T-cell (primary cell): Measurements from ENCODE around the gene TMEM59L. TPM values are rescaled to one million over a fixed set of nuclear protein-coding genes. Genes with fewer than 3 reads are reported as not detected.

Experiments
- ATAC-seq, 4 experiments: fragments of 200-7000 bp in 3 of 4; fragments of 150-1000 bp in 1 of 4; cut with Tn5 transposase; replicated peaks in 1 of 4; 1 replicate in 3 of 4; 2 replicates in 1 of 4; pipeline ENCODE4 v1.10.0; 2021; ENCODE audit warnings: moderate library complexity in 3 of 4, mild to moderate bottlenecking in 2 of 4, moderate number of reproducible peaks in 1 of 4
- CTCF ChIA-PET, 2 donors: fragments of 300-600 bp; sonication (Branson Sonifier 250); formaldehyde crosslinking; loops; one replicate each; lab custom pipeline; 2022; ENCODE audit warnings: antibody characterized with exemption in 2 of 2; lab: Charles Lee
- POLR2A ChIA-PET, 2 donors: fragments of 300-600 bp; sonication (Branson Sonifier 250); formaldehyde crosslinking; loops; one replicate each; lab custom pipeline; 2022; ENCODE audit warnings: antibody characterized with exemption in 2 of 2; lab: Charles Lee
- DNase-seq, 35 experiments: peaks; one replicate each; pipeline versions ENCODE4 v3.0.0 to v3.0.0-alpha.2; 2013 to 2023
- H3K27ac ChIP-seq: one replicate; pipeline ENCODE4 v1.5.1; 2013; ENCODE audit warnings: low read length
- H3K27me3 ChIP-seq, 2 experiments: replicated peaks in 1 of 2; 1 replicate in 1 of 2; 2 replicates in 1 of 2; pipeline versions ENCODE4 v1.6.1 to v1.7.0; 2013; ENCODE audit warnings: low read length in 1 of 2, mixed read lengths in 1 of 2; ENCODE audit not compliant: control insufficient read depth in 2 of 2, insufficient read depth in 2 of 2; ENCODE audit errors: extremely low read depth in 1 of 2
- H3K36me3 ChIP-seq, 2 donors: 1 replicate in 1 of 2; 2 replicates in 1 of 2; pipeline versions ENCODE4 v1.6.1 to v1.7.0; 2013; ENCODE audit warnings: low read length in 1 of 2; ENCODE audit not compliant: control insufficient read depth in 2 of 2, insufficient read depth in 1 of 2; ENCODE audit errors: extremely low read depth in 1 of 2
- H3K4me1 ChIP-seq, 2 experiments: 1 replicate in 1 of 2; 2 replicates in 1 of 2; pipeline versions ENCODE4 v1.6.1 to v1.7.0; 2013; ENCODE audit warnings: low read length in 2 of 2, mixed read lengths in 1 of 2; ENCODE audit not compliant: insufficient read depth in 2 of 2, control insufficient read depth in 1 of 2; ENCODE audit errors: extremely low read depth in 1 of 2
- H3K4me3 ChIP-seq, 2 donors: 1 replicate in 1 of 2; 2 replicates in 1 of 2; pipeline versions ENCODE4 v1.5.1 to v1.7.0; 2013; ENCODE audit warnings: mild to moderate bottlenecking in 2 of 2, low read length in 1 of 2, moderate library complexity in 1 of 2; ENCODE audit not compliant: control insufficient read depth in 1 of 2; ENCODE audit errors: extremely low read depth in 1 of 2
- H3K9me3 ChIP-seq: 2 replicates; pipeline ENCODE4 v1.7.0; 2013
- H3K27ac Mint-ChIP-seq, 2 donors: one replicate each; pipeline ENCODE4 v1.8.0; 2020 to 2021; ENCODE audit warnings: mild to moderate bottlenecking in 2 of 2, mixed read lengths in 2 of 2
- H3K27me3 Mint-ChIP-seq, 2 donors: one replicate each; pipeline ENCODE4 v1.8.0; 2021 to 2022; ENCODE audit warnings: mixed read lengths in 2 of 2
- H3K36me3 Mint-ChIP-seq: one replicate; pipeline ENCODE4 v1.8.0; 2021; ENCODE audit warnings: mixed read lengths
- H3K4me1 Mint-ChIP-seq, 3 donors: one replicate each; pipeline ENCODE4 v1.8.0; 2020 to 2022; ENCODE audit warnings: mixed read lengths in 3 of 3, mild to moderate bottlenecking in 1 of 3
- H3K4me3 Mint-ChIP-seq, 3 donors: one replicate each; pipeline ENCODE4 v1.8.0; 2020 to 2022; ENCODE audit warnings: mild to moderate bottlenecking in 3 of 3, mixed read lengths in 3 of 3, moderate library complexity in 3 of 3
- H3K9me3 Mint-ChIP-seq, 3 donors: one replicate each; pipeline ENCODE4 v1.8.0; 2020 to 2022; ENCODE audit warnings: mixed read lengths in 3 of 3
- WGBS: methylation state at CpG from one replicate; pipeline ENCODE4 v1.1.5; 2013; ENCODE audit warnings: missing lambda C conversion rate; ENCODE audit not compliant: insufficient coverage; 5-methylcytosine and 5-hydroxymethylcytosine counted together
- total RNA-seq, 35 experiments: library from RNA in 6 of 35; stranded (reverse) in 6 of 35; fragments of 120-200 nt in 1 of 35; gene quantifications; one replicate each; pipeline versions ENCODE4 v1.2.1 to v1.2.4 and lab custom pipeline; 2013 to 2026

TMEM59L gene
- total RNA-seq, 5 donors from 2014 or later (not counting 1 experiment from before 2014, with no cell fraction given), result 0.38 to 0.40 TPM; not detected in 3

DNA sequence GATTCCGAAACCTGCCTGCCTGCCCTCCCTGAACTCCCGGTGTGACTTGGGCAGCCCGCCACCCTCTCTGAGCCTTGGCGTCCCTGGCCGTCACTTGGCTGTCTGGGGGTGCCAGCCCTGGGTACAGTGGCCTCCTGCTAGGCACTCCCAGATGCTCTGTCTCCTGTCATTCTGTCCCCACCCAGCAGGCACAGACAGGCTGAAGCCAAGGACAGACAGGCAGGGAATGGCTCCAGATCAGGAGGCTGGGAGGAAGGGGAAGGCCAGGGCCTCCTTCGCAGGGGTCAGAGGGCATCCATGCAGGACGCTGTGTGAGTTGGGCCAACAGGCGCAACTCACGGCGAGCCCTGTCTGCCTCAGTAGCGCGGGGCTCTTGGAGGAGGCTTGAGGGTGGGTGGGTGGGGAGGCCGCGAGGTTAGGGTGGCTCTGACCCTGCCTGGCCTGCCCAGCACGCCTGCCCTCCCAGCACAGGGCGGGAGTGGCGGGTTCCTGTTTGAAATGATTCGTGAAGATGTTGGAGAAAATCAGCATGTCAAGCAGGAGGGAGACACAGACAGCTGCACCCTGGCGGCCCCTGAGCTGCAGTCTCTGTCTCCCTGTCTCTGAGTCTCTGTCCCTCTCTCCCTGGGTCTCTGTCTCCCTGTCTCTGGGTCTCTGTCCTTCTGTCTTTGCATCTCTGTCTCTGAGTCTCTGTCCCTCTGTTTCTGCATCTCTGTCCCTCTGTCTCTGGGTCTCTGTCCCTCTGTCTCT, 43.8 kb downstream of the TMEM59L start:
- no peaks in the 10 kb centered on the region for H3K27me3 Mint-ChIP-seq
- CTCF ChIA-PET, result no interaction called here

DNA sequence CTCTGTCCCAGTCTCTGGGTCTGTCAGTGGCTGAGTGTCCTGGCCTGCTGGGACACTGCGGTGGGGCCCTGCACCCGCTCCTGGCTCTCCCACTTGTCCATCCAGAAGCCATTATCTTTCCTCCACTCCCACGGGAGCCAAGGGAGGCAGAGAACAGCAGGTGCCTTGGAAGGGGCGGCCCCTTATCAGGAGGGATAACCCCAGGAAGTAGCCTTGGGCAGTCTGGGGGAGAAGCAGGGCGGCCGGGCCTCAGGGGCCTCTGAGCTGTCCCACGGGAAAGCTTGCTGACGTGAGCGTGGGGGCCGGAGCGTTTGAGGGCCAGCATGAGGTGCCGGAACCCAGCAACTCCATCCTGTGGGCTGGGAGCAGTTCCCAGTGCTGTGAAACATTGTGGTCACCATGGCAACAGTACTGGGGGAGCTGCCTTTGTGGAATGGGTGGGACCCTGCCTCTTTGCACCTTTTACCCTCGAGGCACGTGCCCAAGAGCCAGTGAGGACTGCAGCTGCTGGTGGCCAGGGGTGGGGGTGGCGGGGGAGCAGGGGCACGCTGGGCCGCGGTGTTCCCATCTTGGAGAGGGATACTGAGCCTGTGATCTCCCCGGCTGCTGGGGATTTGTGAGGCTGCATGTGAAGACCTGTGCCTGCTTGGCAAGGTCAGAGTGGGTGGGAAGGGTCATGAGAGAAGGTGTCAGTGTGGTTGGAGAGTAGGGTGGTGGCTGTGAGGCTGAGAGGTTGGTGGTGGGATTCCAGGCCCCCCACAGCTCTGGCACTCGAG, 45.1 kb downstream of the TMEM59L start:
- H3K4me3 Mint-ChIP-seq, result no peak overlapping the region
- peaks cover 13 to 29% (median 27%) of the 10 kb centered on the region in 3 donors for H3K4me1 Mint-ChIP-seq
- peaks cover 0 to 8% of the 10 kb centered on the region in 2 experiments for H3K4me1 ChIP-seq
- 81% methylated on average over 19 of the region's 20 CpGs for WGBS
- ChIA-PET CTCF (no interaction called here), POLR2A (no interaction called here)
- H3K27ac ChIP-seq, result no peak overlapping the region
- H3K27me3 ChIP-seq, result no peaks in the 10 kb centered on the region
- no peaks in the 10 kb centered on the region for H3K27me3 Mint-ChIP-seq
- H3K27ac Mint-ChIP-seq, result no peak overlapping the region
- no peaks in the 10 kb centered on the region for H3K9me3 ChIP-seq
- ATAC-seq (no peak), DNase-seq (no peak)
- no peaks in the 10 kb centered on the region for H3K36me3 Mint-ChIP-seq
- H3K4me3 ChIP-seq, result no peak overlapping the region
- H3K9me3 Mint-ChIP-seq, result no peaks in the 10 kb centered on the region
- peaks cover 0 to 2% of the 10 kb centered on the region in 2 donors for H3K36me3 ChIP-seq

More for the DNA sequence above, 43.8 kb downstream of the TMEM59L start:
- Histone ChIP-seq H3K9me3 (no peaks in the 10 kb centered on the region), H3K27ac (no peak overlapping the region), H3K36me3 (peaks cover 0 to 2% of the 10 kb centered on the region in 2 donors), H3K4me3 (no peak overlapping the region), H3K4me1 (peaks cover 0 to 8% of the 10 kb centered on the region in 2 experiments), H3K27me3 (no peaks in the 10 kb centered on the region)
- Mint-ChIP-seq H3K36me3 (no peaks in the 10 kb centered on the region), H3K9me3 (no peaks in the 10 kb centered on the region), H3K4me3 (no peak overlapping the region), H3K4me1 (peaks cover 13 to 34% (median 27%) of the 10 kb centered on the region in 3 donors), H3K27ac (no peak overlapping the region)
- 93% methylated on average over 13 of the region's 19 CpGs for WGBS
- ATAC-seq (no peak), DNase-seq (no peak)
- POLR2A ChIA-PET, result no interaction called here

DNA sequence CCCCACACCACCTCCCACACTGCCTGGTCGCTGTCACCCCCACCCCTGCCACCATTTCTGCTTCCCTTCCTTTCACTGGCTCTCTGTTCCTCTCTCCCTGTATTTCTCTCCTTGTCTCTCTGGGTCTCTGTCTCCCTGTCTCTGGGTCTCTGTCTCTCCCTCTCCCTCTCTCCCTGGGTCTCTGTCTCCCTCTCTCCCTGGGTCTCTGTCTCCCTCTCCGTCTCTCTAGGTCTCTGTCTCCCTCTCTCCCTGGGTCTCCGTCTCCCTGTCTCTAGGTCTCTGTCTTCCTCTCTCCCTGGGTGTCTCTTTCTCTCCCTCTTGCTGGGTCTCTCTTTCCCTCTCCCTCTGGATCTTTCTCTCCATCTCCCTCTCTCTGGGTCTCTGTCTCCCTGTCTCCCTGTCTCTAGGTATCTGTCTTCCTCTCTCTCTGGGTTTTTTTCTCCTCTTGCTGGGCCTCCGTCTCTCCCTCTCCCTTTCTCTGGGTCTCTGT, 45.7 kb downstream of the TMEM59L start:
- CTCF ChIA-PET, result no interaction called here
- ATAC-seq (no peak), DNase-seq (no peak)
- no peak overlapping the region for H3K27ac Mint-ChIP-seq
- Histone ChIP-seq H3K36me3 (peaks cover 0 to 2% of the 10 kb centered on the region in 2 donors), H3K27ac (no peak overlapping the region), H3K4me3 (no peak overlapping the region), H3K4me1 (peaks cover 0 to 13% of the 10 kb centered on the region in 2 experiments), H3K27me3 (no peaks in the 10 kb centered on the region), H3K9me3 (no peaks in the 10 kb centered on the region)
- H3K27me3 Mint-ChIP-seq, result no peaks in the 10 kb centered on the region
- no peak overlapping the region for H3K4me3 Mint-ChIP-seq
- WGBS, result 94% methylated on average over 4 of the region's 4 CpGs
- peaks cover 17 to 33% (median 29%) of the 10 kb centered on the region in 3 donors for H3K4me1 Mint-ChIP-seq
- no peaks in the 10 kb centered on the region for H3K9me3 Mint-ChIP-seq
- POLR2A ChIA-PET, result no interaction called here
- H3K36me3 Mint-ChIP-seq, result no peaks in the 10 kb centered on the region

DNA sequence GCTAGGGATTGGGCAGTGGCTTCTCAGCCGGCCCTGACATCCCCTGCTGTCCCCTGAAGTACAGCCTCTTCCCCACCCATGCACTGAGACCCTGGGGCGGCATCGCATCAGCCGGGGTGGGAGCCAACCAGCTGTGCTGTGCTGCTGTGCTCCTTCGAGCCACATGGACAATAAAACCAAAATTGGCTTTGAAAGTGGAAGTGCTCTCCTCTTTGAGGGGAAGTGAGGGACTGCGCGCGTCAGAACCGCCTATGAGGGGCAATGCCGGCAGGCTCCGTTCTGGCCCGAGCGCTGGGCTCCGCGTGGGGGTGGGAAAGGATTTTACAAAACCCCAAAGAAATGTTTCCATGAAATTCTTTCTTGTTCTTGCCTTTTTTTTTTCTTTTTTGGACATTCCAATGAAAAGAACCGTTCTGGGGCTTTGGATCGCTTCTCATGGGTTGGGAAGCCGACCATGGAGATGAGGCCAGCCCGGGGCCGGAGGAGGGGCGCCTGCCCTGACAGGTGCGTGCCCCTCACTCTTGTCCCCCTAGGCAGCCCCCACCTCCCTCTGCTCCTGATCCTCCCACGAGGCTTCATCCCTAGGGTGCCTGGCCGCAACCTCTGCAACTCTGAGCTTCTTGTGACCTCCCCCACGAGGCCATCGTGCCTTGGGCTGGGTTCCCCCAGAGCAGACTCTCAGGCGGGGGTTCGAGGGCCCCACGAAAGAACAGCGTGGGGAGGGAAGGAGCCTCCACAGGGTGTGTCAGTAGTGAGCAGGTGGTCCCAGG, 46.8 kb downstream of the TMEM59L start:
- no peaks in the 10 kb centered on the region for H3K27me3 ChIP-seq
- ATAC-seq (no peak), DNase-seq (peak in 1 of 35 experiments; percentile 26)
- POLR2A ChIA-PET, result no interaction called here
- no peak overlapping the region for H3K27ac Mint-ChIP-seq
- H3K27me3 Mint-ChIP-seq, result no peaks in the 10 kb centered on the region
- 90% methylated on average over 6 of the region's 30 CpGs for WGBS
- H3K4me3 Mint-ChIP-seq, result no peak overlapping the region
- H3K9me3 ChIP-seq, result no peaks in the 10 kb centered on the region
- H3K36me3 Mint-ChIP-seq, result no peaks in the 10 kb centered on the region
- no peak overlapping the region for H3K27ac ChIP-seq
- H3K4me1 Mint-ChIP-seq, result peaks cover 26 to 40% (median 38%) of the 10 kb centered on the region in 3 donors
- peaks cover 0 to 2% of the 10 kb centered on the region in 2 donors for H3K36me3 ChIP-seq
- H3K9me3 Mint-ChIP-seq, result no peaks in the 10 kb centered on the region
- no peak overlapping the region for H3K4me3 ChIP-seq
- H3K4me1 ChIP-seq, result peaks cover 2 to 23% of the 10 kb centered on the region in 2 experiments
- CTCF ChIA-PET, result no interaction called here

DNA sequence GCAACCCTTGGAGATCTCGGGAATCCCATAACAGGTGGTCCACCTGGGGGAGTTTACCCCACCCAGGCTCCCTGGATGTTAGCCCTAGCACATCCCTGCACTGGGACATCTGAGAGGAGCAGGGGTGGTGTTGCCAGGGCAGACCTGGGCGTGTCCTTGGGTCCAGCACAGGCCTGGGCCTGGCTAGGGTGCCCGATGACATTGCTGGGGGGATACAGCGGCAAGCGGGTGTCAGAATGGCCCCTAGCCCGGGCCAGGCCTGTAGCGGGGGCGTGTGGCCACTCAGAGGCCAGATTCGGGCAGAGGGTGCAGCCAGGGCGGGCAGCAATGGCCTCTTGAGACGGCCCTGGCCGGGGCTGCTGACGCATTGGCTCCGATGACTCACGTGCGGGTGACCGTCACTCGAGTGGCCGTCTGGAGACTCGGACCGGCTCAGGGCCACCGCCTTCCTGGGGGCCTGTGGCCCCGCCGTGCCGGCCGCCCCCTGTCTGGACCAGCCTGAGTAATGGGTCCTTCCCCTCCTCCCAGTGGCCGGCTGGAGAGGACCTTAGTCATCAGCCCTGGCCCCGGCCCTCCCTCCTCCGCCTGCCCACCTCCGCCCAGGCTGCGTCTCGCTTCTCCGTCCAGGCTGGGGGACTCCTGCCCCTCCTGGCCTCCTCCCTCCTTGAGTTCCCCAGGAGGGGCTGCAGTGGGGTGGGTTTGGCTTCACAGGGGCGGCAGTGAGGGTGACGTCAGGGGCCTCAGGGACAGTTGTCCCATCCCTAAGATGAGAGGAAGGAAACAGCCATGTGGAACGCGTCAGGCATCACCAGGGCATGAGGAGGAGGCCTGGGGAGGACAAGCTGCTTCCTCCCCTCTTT, 47.6 kb downstream of the TMEM59L start:
- H3K9me3 ChIP-seq, result no peaks in the 10 kb centered on the region
- CTCF ChIA-PET, result no interaction called here
- ATAC-seq (no peak), DNase-seq (no peak)
- H3K27me3 Mint-ChIP-seq, result no peaks in the 10 kb centered on the region
- WGBS, result 97% methylated on average over 34 of the region's 37 CpGs
- no peaks in the 10 kb centered on the region for H3K27me3 ChIP-seq
- peaks cover 28 to 38% (median 38%) of the 10 kb centered on the region in 3 donors for H3K4me1 Mint-ChIP-seq
- peaks cover 2 to 27% of the 10 kb centered on the region in 2 experiments for H3K4me1 ChIP-seq
- POLR2A ChIA-PET, result no interaction called here
- H3K4me3 ChIP-seq, result no peak overlapping the region
- H3K36me3 ChIP-seq, result no peaks in the 10 kb centered on the region
- H3K27ac ChIP-seq, result no peak overlapping the region
- H3K9me3 Mint-ChIP-seq, result no peaks in the 10 kb centered on the region
- H3K4me3 Mint-ChIP-seq, result no peak overlapping the region
- no peaks in the 10 kb centered on the region for H3K36me3 Mint-ChIP-seq
- H3K27ac Mint-ChIP-seq, result no peak overlapping the region
